NCI-H128 (cell line): Measurements from ENCODE around the gene CDC16.

ENCODE experiments used
- DNase-seq: peaks from one replicate; lab custom pipeline; 2025; ENCODE audit not compliant: unreplicated experiment; lab: John Stamatoyannopoulos, UW

The CDC16 gene

GRCh38 chr13:114296902-114297301 lies 62.2 kb downstream of the CDC16 start:
- DNase-seq = no peak

- DNase-seq = no peak
Measured at GRCh38 chr13:114298866-114299265, 64.2 kb downstream of the CDC16 start.

GRCh38 chr13:114299604-114300305 lies 65.1 kb downstream of the CDC16 start:
- DNase-seq = no peak

GRCh38 chr13:114303700-114304327 lies 69.1 kb downstream of the CDC16 start:
- DNase-seq = no peak

GRCh38 chr13:114304346-114305034 lies 69.8 kb downstream of the CDC16 start:
- no peak for DNase-seq

GRCh38 chr13:114309086-114309485 lies 74.4 kb downstream of the CDC16 start:
- DNase-seq = no peak

- no peak for DNase-seq
Measured at GRCh38 chr13:114309806-114310410, 75.2 kb downstream of the CDC16 start.

- DNase-seq = no peak
Measured at GRCh38 chr13:114310956-114311355, 76.3 kb downstream of the CDC16 start.

- no peak for DNase-seq
Measured at GRCh38 chr13:114311387-114311786, 76.7 kb downstream of the CDC16 start.

- no peak for DNase-seq
Measured at GRCh38 chr13:114311908-114312307, 77.2 kb downstream of the CDC16 start.

- DNase-seq = no peak
Measured at GRCh38 chr13:114313061-114313860, 78.6 kb downstream of the CDC16 start.

- DNase-seq = peak; percentile 81
Measured at GRCh38 chr13:114314074-114314912, 79.6 kb downstream of the CDC16 start, which contains the start of gene CHAMP1. TSS of gene CHAMP1 (plus strand) at chr13:114314503. CDS start at chr13:114323843, 9,340 bp downstream.

GRCh38 chr13:114315074-114315785 lies 80.5 kb downstream of the CDC16 start:
- DNase-seq = no peak

GRCh38 chr13:114318624-114319023 lies 83.9 kb downstream of the CDC16 start:
- DNase-seq = no peak

- no peak for DNase-seq
Measured at GRCh38 chr13:114319441-114319913, 84.8 kb downstream of the CDC16 start.

- DNase-seq = no peak
Measured at GRCh38 chr13:114320065-114320464, 85.4 kb downstream of the CDC16 start.

- DNase-seq = no peak
Measured at GRCh38 chr13:114321256-114321655, 86.6 kb downstream of the CDC16 start.
